ENCODE data around the gene SCEL. TPM values are rescaled to one million over a fixed set of nuclear protein-coding genes. Genes with fewer than 3 reads are reported as not detected.

SCEL gene
- total RNA-seq, 2 experiments from 2014 or later: not detected

GRCh38 chr13:77691871-77692270, 156.4 kb downstream of the SCEL start:
- Mint-ChIP-seq H3K27me3 (no peaks in the 10 kb centered on the region), H3K4me3 (no peak overlapping the region), H3K9me3 (no peaks in the 10 kb centered on the region), H3K36me3 (ENCODE audit: low read depth) (no peaks in the 10 kb centered on the region), H3K4me1 (ENCODE audit: low read depth) (peaks cover 16% of the 10 kb centered on the region), H3K27ac (no peak overlapping the region)
- POLR2A ChIA-PET: no interaction called here
- ATAC-seq (no peak), DNase-seq (no peak)
- CTCF ChIA-PET: interaction anchor here (0.7 to 1.2 kb wide), 2 partner anchors 98 to 1478 kb away, joined by 3 to 4 read pairs; no protein-coding TSS in a partner anchor
- intact Hi-C loops (cut with micrococcal nuclease): loop anchor here (10.0 kb wide), 1 partner anchor 667 kb away; the partner anchor contains the start of gene FBXL3
- no peak for TF ChIP-seq CTCF (IDR thresholded peaks at IDR 0.05)

GRCh38 chr13:77692746-77693448, 157.4 kb downstream of the SCEL start:
- DNase-seq (no peak), ATAC-seq (no peak)
- H3K4me3 Mint-ChIP-seq: no peak overlapping the region
- intact Hi-C loops (cut with micrococcal nuclease): loop anchor here (10.0 kb wide), 1 partner anchor 668 kb away; the partner anchor contains the start of gene FBXL3
- no peak overlapping the region for H3K27ac Mint-ChIP-seq
- H3K27me3 Mint-ChIP-seq: no peaks in the 10 kb centered on the region
- CTCF ChIA-PET: no interaction called here
- no peaks in the 10 kb centered on the region for H3K9me3 Mint-ChIP-seq
- no peaks in the 10 kb centered on the region for H3K36me3 Mint-ChIP-seq (ENCODE audit: low read depth)
- no peak for TF ChIP-seq CTCF (IDR thresholded peaks at IDR 0.05)
- POLR2A ChIA-PET: no interaction called here
- H3K4me1 Mint-ChIP-seq (ENCODE audit: low read depth): peaks cover 19% of the 10 kb centered on the region

GRCh38 chr13:77693449-77693940, 158.0 kb downstream of the SCEL start:
- no peak overlapping the region for H3K4me3 Mint-ChIP-seq
- no peaks in the 10 kb centered on the region for H3K36me3 Mint-ChIP-seq (ENCODE audit: low read depth)
- POLR2A ChIA-PET: no interaction called here
- H3K27ac Mint-ChIP-seq: no peak overlapping the region
- peaks cover 19% of the 10 kb centered on the region for H3K4me1 Mint-ChIP-seq (ENCODE audit: low read depth)
- H3K9me3 Mint-ChIP-seq: no peaks in the 10 kb centered on the region
- no peaks in the 10 kb centered on the region for H3K27me3 Mint-ChIP-seq
- TF ChIP-seq CTCF (IDR thresholded peaks at IDR 0.05): no peak
- DNase-seq: no peak
- ATAC-seq: no peak
- CTCF ChIA-PET: no interaction called here
- intact Hi-C loops (cut with micrococcal nuclease): loop anchor here (10.0 kb wide), 1 partner anchor 669 kb away; the partner anchor contains the start of gene FBXL3

Other genes starting within 250 kb of the SCEL start
- gene MYCBP2, start 208.6 kb upstream of the SCEL start, total RNA-seq: 100 to 1,000 TPM in 1 of 2 experiments, 10 to 100 TPM in 1; 97.5 to 101 TPM
- 10 to 100 TPM; 26.5 to 32.0 TPM for gene SLAIN1, start 162.0 kb downstream of the SCEL start, total RNA-seq

Measured in activated CD8-positive, alpha-beta T cell treated with anti-CD3 and anti-CD28 coated beads for 36 hours (primary cell).